OCI-LY3 (cell line): ENCODE results near the gene LRRC39.
"Not testable (repeated sequence)": the region's sequence is repeated elsewhere in the genome, so short reads cannot be mapped to it uniquely, and the experiment has no call there.

Source experiments
- EZH2phosphoT487 ChIP-seq: fragments of 200-600 bp; shearing (Covaris generic); IDR thresholded peaks from 2 replicates; pipeline ENCODE4 v1.6.1; 2018; ENCODE audit warnings: antibody characterized with exemption, mixed run types, low read depth
- TF ChIP-seq, protein P1 (sequence below): fragments of 200-600, 300-600 bp; sonication (generic); IDR thresholded peaks from 2 replicates; pipeline ENCODE4 v1.5.1; 2014; ENCODE audit warnings: antibody characterized with exemption, low read length, low read depth

DNA sequence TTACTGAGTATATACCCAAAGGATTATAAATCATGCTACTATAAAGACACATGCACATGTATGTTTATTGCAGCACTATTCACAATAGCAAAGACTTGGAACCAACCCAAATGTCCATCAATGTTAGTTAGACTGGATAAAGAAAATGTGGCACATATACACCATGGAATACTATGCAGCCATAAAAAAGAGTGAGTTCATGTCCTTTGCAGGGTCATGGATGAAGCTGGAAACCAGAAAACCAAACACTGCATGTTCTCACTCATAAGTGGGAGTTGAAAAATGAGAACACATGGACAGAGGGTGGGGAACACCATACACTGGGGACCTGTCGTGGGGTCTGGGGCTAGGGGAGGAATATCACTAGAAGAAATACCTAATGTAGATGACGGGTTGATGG is 27.5 kb upstream of the LRRC39 start:
- TF ChIP-seq, protein P1, sequence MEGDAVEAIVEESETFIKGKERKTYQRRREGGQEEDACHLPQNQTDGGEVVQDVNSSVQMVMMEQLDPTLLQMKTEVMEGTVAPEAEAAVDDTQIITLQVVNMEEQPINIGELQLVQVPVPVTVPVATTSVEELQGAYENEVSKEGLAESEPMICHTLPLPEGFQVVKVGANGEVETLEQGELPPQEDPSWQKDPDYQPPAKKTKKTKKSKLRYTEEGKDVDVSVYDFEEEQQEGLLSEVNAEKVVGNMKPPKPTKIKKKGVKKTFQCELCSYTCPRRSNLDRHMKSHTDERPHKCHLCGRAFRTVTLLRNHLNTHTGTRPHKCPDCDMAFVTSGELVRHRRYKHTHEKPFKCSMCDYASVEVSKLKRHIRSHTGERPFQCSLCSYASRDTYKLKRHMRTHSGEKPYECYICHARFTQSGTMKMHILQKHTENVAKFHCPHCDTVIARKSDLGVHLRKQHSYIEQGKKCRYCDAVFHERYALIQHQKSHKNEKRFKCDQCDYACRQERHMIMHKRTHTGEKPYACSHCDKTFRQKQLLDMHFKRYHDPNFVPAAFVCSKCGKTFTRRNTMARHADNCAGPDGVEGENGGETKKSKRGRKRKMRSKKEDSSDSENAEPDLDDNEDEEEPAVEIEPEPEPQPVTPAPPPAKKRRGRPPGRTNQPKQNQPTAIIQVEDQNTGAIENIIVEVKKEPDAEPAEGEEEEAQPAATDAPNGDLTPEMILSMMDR = not testable (repeated sequence)
- not testable (repeated sequence) for TF ChIP-seq EZH2phosphoT487
